ENCODE results near the gene SPRY4. TPM values are rescaled to one million over a fixed set of nuclear protein-coding genes. Genes with fewer than 3 reads are reported as not detected.

Gene SPRY4
- total and polyA plus RNA-seq, 2 of the 4 experiments (the other 2 are of a cell fraction) = 8.4 to 21.0 TPM

DNA sequence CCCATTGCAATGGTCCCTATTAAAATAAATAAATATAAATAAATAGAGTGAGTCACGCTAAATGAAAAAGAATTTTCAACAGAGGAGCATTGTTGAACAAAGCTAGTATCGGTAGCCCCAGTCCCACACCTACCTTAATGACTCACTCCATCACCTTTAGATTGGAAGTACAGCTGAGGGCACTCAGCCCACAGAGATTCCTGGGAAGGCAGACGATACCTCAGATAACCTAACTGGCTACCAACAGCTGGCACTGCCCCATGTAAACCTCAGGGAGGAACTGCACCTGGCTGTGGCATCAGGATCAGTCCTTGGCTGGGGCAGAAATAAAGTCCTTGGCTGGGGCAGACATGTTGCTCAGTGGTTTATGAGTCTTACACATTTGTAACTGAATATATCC is 49.3 kb downstream of the SPRY4 start:
- peaks cover 2% of the 10 kb centered on the region; the same call in 1 of the 2 replicates for H3K4me1 ChIP-seq (ENCODE audit: control insufficient read depth, insufficient read depth, low read length)
- H3K9ac ChIP-seq (ENCODE audit: low read depth, low read length) = no peak overlapping the region
- no peak overlapping the region for H2BK20ac ChIP-seq (ENCODE audit: low read depth, low read length)
- H3K27me3 ChIP-seq (ENCODE audit: control insufficient read depth, insufficient read depth, low read length) = no peaks in the 10 kb centered on the region
- WGBS, 2 experiments (ENCODE audit: extremely low coverage in 2 of 2, insufficient read length in 1 of 2) = no CpG with 5 or more reads among the region's 3 CpGs
- no peak overlapping the region for H4K91ac ChIP-seq (ENCODE audit: insufficient read depth, low read depth, low read length)
- H4K20me1 ChIP-seq (ENCODE audit: insufficient read depth, low read length) = no peaks in the 10 kb centered on the region
- H4K8ac ChIP-seq (ENCODE audit: low read depth in 2 of 2, low read length in 2 of 2) = no peak overlapping the region; a peak in 1 of 4 replicates
- no peak overlapping the region for H3K4ac ChIP-seq (ENCODE audit: low read depth, low read length)
- H2BK5ac ChIP-seq (ENCODE audit: low read depth, low read length, poor library complexity, severe bottlenecking) = no peak overlapping the region
- ChIA-PET POLR2A (ENCODE audit: unreplicated experiment) (no interaction called here), CTCF (no interaction called here)
- dilution Hi-C loops (cut with HindIII; ENCODE audit: low sequenced_read_pairs, unreplicated experiment) (no loop called here), intact Hi-C loops (cut with micrococcal nuclease) (no loop called here), in situ Hi-C loops (cut with MboI; ENCODE audit: low sequenced_read_pairs) (no loop called here)
- no peaks in the 10 kb centered on the region for H3K36me3 ChIP-seq (ENCODE audit: control insufficient read depth, insufficient read depth, low read length)
- no peak overlapping the region for H3K27ac ChIP-seq (ENCODE audit: insufficient read depth, low read length)
- H3K4me2 ChIP-seq (ENCODE audit: low read depth, low read length) = no peak overlapping the region
- no peak overlapping the region for H3K23ac ChIP-seq (ENCODE audit: low read depth, low read length)
- no peak overlapping the region for H3K18ac ChIP-seq (ENCODE audit: low read depth, low read length)
- H3K9me3 ChIP-seq (ENCODE audit: control insufficient read depth, insufficient read depth, low read length) = no peaks in the 10 kb centered on the region
- no peak overlapping the region for H2AK9ac ChIP-seq (replicated peaks; ENCODE audit: low read depth, low read length, poor library complexity)
- H2BK15ac ChIP-seq (ENCODE audit: low read depth, low read length) = no peak overlapping the region
- H3K4me3 ChIP-seq (ENCODE audit: insufficient read depth, low read depth, low read length) = no peak overlapping the region
- H4K5ac ChIP-seq (ENCODE audit: low read depth, low read length) = no peak overlapping the region
- no peak overlapping the region for H2BK120ac ChIP-seq (ENCODE audit: low read depth, low read length)
- H3K56ac ChIP-seq (ENCODE audit: extremely low read depth, insufficient read depth, low read length) = no peak overlapping the region
- H3K9me1 ChIP-seq (ENCODE audit: insufficient read depth, low read length) = peaks cover 11% of the 10 kb centered on the region
- peaks cover 0 to 9% of the 10 kb centered on the region in 2 experiments; a peak in 2 of 4 replicates for H3K79me1 ChIP-seq (ENCODE audit: low read depth in 1 of 2, low read length in 2 of 2)
- H2AFZ ChIP-seq (replicated peaks; ENCODE audit: low read length, poor library complexity) = no peak overlapping the region
- no TSS peak for BruUV-seq (replicated peaks)
- no peak for DNase-seq
- no peak overlapping the region for H3K14ac ChIP-seq (replicated peaks; ENCODE audit: low read depth, low read length)
- ATAC-seq (ENCODE audit: low read depth) = no peak
- no peak overlapping the region for H2AK5ac ChIP-seq (ENCODE audit: low read depth, low read length)
- TF ChIP-seq, protein P1, sequence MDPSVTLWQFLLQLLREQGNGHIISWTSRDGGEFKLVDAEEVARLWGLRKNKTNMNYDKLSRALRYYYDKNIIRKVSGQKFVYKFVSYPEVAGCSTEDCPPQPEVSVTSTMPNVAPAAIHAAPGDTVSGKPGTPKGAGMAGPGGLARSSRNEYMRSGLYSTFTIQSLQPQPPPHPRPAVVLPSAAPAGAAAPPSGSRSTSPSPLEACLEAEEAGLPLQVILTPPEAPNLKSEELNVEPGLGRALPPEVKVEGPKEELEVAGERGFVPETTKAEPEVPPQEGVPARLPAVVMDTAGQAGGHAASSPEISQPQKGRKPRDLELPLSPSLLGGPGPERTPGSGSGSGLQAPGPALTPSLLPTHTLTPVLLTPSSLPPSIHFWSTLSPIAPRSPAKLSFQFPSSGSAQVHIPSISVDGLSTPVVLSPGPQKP (IDR thresholded peaks at IDR 0.05; ENCODE audit: borderline replicate concordance, low read depth, low read length) = no peak
- no peak for TF ChIP-seq MXI1 (IDR thresholded peaks at IDR 0.05; ENCODE audit: borderline replicate concordance, low read depth, low read length)
- no peak for TF ChIP-seq CEBPB (IDR thresholded peaks at IDR 0.05; ENCODE audit: low read depth, low read length)
- TF ChIP-seq CHD1 (IDR thresholded peaks at IDR 0.05; ENCODE audit: low read depth, low read length) = no peak
- no peak for TF ChIP-seq SMC3 (IDR thresholded peaks at IDR 0.05; ENCODE audit: low read depth, low read length)
- no peak for TF ChIP-seq MAZ (IDR thresholded peaks at IDR 0.05; ENCODE audit: borderline replicate concordance, low read depth, low read length)
- TF ChIP-seq BHLHE40 (IDR thresholded peaks at IDR 0.05; ENCODE audit: low read depth, low read length) = no peak
- TF ChIP-seq, protein P2, sequence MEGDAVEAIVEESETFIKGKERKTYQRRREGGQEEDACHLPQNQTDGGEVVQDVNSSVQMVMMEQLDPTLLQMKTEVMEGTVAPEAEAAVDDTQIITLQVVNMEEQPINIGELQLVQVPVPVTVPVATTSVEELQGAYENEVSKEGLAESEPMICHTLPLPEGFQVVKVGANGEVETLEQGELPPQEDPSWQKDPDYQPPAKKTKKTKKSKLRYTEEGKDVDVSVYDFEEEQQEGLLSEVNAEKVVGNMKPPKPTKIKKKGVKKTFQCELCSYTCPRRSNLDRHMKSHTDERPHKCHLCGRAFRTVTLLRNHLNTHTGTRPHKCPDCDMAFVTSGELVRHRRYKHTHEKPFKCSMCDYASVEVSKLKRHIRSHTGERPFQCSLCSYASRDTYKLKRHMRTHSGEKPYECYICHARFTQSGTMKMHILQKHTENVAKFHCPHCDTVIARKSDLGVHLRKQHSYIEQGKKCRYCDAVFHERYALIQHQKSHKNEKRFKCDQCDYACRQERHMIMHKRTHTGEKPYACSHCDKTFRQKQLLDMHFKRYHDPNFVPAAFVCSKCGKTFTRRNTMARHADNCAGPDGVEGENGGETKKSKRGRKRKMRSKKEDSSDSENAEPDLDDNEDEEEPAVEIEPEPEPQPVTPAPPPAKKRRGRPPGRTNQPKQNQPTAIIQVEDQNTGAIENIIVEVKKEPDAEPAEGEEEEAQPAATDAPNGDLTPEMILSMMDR (conservative IDR thresholded peaks at IDR 0.05; ENCODE audit: low read depth, low read length) = no peak
- no peak for TF ChIP-seq MAFK (IDR thresholded peaks at IDR 0.05; ENCODE audit: low read depth, low read length)
- TF ChIP-seq, protein P3, sequence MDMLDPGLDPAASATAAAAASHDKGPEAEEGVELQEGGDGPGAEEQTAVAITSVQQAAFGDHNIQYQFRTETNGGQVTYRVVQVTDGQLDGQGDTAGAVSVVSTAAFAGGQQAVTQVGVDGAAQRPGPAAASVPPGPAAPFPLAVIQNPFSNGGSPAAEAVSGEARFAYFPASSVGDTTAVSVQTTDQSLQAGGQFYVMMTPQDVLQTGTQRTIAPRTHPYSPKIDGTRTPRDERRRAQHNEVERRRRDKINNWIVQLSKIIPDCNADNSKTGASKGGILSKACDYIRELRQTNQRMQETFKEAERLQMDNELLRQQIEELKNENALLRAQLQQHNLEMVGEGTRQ (IDR thresholded peaks at IDR 0.05; ENCODE audit: low read depth, low read length) = no peak
- no peak for TF ChIP-seq NFE2L2 (IDR thresholded peaks at IDR 0.05; ENCODE audit: low read depth, low read length)
- no peak for TF ChIP-seq FOS (IDR thresholded peaks at IDR 0.05; ENCODE audit: low read depth, low read length)
- TF ChIP-seq RCOR1 (IDR thresholded peaks at IDR 0.05; ENCODE audit: insufficient replicate concordance, low read length) = no peak
- no peak for TF ChIP-seq POLR2A (IDR thresholded peaks at IDR 0.05; ENCODE audit: low read depth, low read length)

Data from IMR-90 (cell line).